IPS-18c (cell line): ENCODE data around the gene PADI3.

Experiments
- H3K4me3 ChIP-seq: 2 replicates; pipeline ENCODE4 v1.7.0; 2013; ENCODE audit warnings: low read depth, mild to moderate bottlenecking, low read length, moderate library complexity; ENCODE audit not compliant: insufficient read depth
- H3K9me3 ChIP-seq: one replicate; pipeline ENCODE4 v1.6.1; 2013; ENCODE audit warnings: mild to moderate bottlenecking, low read length, moderate library complexity; ENCODE audit not compliant: control insufficient read depth, insufficient read depth

Gene PADI3, protein sequence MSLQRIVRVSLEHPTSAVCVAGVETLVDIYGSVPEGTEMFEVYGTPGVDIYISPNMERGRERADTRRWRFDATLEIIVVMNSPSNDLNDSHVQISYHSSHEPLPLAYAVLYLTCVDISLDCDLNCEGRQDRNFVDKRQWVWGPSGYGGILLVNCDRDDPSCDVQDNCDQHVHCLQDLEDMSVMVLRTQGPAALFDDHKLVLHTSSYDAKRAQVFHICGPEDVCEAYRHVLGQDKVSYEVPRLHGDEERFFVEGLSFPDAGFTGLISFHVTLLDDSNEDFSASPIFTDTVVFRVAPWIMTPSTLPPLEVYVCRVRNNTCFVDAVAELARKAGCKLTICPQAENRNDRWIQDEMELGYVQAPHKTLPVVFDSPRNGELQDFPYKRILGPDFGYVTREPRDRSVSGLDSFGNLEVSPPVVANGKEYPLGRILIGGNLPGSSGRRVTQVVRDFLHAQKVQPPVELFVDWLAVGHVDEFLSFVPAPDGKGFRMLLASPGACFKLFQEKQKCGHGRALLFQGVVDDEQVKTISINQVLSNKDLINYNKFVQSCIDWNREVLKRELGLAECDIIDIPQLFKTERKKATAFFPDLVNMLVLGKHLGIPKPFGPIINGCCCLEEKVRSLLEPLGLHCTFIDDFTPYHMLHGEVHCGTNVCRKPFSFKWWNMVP

DNA sequence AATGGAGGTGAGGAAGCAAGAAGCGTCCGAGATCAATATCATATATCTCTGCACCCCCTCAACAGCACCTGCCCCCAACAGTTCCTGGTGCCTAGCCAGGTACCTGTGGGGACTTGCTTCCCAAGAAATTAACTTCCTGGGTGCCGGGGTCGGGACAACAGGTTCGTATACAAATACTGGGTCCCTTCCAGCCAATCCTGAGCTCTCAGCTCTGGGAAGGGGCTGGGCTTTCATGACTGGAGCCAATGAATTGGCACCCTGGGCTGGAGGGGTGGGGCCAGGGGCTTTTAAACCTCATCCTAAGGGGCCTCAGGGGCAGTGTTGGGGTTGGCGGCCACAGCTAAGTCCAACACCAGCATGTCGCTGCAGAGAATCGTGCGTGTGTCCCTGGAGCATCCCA lies at the start of gene PADI3:
PADI3 (plus strand) TSS at position 318 of the 400 bp plus-strand sequence; CDS start at position 358, 40 bp downstream.
- no peak within 1 kb of the TSS for H3K4me3 ChIP-seq
- H3K9me3 ChIP-seq, result no peaks in the 10 kb centered on the region

DNA sequence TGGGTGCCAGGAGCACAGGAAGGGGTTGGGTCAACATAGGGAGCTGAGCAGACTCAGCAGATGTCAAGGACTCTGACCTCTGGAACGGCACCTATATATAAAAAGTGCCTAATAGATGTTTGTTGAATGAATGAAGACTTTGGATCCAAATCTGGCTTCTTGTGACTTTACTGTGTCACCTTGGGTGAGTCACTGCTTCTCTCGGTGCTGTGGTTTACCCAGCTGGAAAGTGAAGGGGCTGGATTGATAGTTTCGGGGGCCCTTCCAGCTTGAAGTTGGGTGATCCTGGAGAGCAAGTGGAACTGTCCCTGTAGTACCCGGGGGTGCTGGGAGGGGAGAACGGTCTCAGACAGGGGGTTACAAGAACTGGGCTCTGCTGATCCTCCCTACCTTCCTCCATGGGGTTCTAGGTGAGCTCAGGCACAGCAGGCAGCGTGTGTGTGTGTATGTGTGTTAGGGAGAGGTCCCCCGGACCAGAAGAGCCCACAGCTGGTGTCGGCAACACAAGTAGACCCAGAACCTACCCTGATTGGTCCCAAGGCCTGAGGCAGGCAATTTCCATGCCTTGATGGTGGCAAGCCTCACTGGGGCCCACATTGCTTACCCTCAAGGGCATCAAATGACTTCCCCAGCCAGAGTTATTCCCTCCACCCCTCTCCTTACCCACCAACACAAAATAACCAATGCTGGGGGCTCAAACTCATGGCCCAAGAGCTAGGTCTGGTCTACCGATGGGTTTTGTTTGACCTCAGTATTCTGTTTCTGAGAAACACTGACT lies 49.4 kb upstream of the PADI3 start:
- Histone ChIP-seq H3K9me3 (no peaks in the 10 kb centered on the region), H3K4me3 (no peak overlapping the region)

DNA sequence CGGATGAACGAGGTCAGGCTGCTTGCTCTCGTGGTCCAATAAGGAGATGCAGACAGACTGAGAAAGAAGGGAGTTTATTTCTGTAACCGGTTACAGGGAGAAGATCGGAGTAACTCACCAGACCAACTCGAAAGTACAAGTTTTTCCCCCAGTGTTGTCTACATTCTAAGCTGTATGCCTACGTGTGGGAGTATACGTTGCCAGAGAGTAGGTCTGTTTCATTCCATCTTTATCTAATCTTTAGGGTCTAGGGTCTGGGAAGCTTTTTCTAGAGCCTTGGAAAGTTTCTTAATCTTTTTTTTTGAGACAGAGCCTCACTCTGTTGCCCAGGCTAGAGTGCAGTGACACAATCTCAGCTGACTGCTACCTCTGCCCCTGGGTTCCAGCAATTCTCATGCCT lies 48.7 kb upstream of the PADI3 start:
- Histone ChIP-seq H3K9me3 (no peaks in the 10 kb centered on the region), H3K4me3 (no peak overlapping the region)

DNA sequence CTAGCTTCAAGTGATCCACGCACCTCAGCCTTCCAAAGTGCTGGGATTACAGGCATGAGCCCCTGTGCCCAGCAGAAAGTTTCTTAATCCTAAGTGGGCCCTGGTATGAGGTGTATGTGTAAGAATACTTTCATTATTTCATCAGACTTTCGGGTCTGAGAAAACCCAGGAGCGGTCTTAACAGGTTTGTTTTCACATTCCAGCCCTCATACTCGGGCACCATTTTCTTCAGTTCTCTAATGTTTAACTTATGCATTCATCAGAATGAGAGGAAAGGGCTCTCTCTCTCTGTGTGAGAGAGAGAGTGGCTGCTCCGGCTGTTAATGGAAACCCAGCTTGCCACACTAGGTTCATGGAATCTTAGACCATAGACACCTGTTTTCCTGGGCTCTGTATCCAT lies 48.1 kb upstream of the PADI3 start:
- Histone ChIP-seq H3K9me3 (no peaks in the 10 kb centered on the region), H3K4me3 (no peak overlapping the region)

DNA sequence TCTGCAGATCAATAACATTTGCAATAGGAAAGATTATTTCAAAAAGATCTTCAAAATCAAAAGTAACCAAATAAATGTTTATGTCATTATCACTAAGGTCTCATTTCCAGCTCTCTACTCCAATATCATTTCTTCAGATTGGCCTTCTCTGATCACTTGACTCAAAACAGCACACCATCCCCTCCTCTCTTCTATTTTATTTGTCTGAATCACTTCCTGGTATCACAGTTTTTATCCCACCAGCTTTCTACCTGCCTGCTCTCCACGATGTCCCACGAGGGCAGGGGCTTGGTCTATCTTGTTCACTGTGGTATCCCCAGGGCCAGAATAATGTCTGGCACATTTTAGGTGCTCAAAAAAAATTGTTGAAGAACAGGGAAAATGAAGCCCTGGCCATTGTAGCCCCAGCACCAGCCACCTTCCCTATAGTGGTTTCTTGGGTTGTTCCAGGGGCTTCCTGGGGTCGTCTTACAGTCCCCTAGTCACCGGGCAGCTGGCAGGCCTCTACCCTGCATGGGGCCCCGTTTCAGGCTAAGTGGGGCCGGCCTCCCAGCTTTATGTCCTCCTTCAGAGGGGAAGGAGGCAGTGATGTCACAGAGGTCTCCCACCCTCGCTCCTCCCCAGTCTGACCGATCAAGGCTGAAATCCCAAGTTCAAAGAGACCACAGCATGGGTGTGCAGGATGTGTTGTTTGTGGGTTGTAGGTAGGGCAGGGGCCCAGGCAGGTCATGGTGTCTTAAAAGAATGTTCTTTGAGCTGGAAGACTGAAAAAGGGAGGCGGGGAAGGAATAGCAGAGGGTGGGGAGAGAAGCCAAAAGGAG lies 47.5 kb upstream of the PADI3 start:
- Histone ChIP-seq H3K9me3 (no peaks in the 10 kb centered on the region), H3K4me3 (no peak overlapping the region)

DNA sequence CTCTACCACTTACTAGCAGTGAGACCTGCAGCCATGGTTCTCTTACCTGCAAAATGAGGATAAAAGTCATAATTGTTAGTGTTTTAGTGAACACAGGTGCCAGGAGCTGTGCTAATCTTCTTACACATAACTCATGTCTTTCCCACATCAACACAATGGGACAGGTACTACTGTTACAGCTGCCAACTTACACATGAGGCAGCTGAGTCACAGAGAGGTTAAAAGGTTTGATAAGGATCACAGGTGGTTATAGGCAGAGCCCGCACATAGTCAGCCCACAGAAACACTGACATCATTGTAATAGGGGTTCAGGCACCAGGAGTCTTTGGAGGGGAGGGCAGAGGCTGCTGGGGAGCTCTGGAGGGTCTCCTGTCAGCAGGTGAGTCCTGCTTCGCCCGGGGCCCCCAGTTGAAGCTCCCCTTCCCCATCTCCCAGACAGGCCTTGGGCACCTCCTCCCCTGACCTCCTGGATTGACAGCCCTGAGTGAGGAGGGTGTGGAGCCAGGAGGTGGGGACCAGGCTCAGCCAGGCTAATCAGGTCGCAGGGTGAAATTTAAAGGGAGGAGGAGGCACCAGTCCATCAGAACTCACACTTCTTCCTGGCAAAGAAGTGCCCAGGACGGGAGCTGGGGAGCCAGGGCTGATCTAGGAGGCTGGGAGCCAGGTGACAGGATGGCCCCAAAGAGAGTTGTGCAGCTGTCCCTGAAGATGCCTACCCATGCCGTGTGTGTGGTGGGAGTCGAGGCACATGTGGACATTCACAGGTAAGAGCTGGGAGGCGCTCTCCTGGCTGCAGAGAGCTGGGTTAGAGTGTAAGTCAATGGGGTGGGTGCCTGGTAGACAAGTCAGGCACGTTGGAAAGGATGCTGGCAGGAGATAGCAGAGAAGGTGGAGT lies 44.1 kb upstream of the PADI3 start, which contains the start of gene PADI1:
PADI1 (plus strand) TSS at position 583 of the 895 bp plus-strand sequence; CDS start at position 673, 90 bp downstream.
- no peaks in the 10 kb centered on the region for H3K9me3 ChIP-seq
- no peak within 1 kb of the TSS for H3K4me3 ChIP-seq

DNA sequence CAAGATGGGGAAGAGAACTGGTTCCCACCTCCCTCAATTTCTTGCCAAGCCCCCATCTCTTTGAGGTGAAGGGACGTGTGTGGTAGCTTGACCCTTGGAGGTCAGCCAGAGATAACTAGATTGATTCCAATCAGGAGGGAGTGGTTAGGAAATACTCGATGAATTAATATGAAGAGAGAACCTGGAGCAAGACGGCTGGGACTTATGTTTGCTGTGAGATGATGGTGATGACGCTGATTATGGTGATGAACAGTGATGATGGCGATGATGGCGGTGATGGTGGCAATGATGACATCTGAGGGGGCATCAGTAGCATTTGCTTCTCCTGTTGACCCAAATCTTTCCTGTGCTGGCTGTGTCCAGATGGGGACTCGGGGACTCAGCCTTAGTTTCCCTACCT lies 43.2 kb upstream of the PADI3 start:
- no peak overlapping the region for H3K4me3 ChIP-seq
- H3K9me3 ChIP-seq, result no peaks in the 10 kb centered on the region

DNA sequence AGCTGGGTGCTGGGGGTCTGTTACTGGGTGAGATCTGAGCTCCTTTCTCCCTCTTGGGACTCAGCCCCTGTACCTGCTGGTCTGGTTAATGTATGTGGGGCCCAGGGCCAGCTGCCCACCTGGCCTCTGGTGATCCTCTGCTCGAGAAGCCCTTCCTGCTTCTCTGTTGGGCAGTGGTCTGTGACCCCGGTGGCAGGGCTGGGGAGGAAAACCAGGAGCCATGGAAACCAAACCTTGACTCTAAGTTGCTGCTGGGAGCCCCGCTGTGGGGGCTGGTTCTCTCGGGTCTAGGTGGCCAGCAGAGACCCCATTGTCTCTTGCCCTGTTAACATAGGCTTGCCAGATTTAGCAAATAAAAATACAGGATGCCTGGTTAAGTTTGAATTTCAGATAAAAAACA lies 42.7 kb upstream of the PADI3 start:
- Histone ChIP-seq H3K9me3 (no peaks in the 10 kb centered on the region), H3K4me3 (no peak overlapping the region)

DNA sequence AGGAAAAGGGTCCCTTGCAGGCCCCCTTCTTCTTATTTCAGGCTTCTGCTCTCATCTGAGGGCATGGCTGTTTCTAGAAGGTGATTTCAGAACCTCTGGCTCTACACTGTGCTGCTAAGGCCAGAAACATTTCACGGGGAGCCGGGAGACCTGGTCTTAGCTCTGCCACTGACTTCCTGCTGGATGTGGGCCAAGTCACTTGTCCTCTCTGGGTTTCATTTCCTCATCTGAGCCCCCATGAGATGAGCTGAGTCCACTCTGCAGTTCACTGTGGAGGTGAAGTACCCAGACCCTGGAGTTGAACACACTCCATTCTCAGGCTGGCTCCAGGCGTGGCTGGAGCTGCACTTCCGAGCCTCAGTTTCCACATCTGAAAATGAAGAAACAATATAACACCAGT lies 41.9 kb upstream of the PADI3 start:
- Histone ChIP-seq H3K4me3 (no peak overlapping the region), H3K9me3 (no peaks in the 10 kb centered on the region)

DNA sequence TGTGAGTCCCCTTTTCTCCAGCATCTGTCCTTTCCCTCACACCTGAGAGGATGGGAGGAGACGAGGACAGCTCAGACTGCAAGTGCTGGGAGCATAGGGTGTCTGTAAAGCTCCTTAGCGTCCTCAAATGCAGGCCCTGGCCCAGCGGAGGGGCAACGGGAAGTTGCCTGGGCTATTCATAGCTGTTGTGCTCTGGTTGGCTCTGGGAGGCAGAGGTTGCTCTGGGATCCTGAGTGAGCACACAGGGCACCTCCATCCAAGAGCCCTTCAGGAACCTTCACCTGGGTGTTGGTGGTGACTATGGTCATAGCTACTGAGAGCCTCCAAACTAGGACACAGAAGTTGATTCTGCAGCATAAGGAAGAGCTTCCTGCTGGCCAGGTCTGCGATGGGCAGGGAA lies 41.4 kb upstream of the PADI3 start:
- Histone ChIP-seq H3K4me3 (no peak overlapping the region), H3K9me3 (no peaks in the 10 kb centered on the region)

DNA sequence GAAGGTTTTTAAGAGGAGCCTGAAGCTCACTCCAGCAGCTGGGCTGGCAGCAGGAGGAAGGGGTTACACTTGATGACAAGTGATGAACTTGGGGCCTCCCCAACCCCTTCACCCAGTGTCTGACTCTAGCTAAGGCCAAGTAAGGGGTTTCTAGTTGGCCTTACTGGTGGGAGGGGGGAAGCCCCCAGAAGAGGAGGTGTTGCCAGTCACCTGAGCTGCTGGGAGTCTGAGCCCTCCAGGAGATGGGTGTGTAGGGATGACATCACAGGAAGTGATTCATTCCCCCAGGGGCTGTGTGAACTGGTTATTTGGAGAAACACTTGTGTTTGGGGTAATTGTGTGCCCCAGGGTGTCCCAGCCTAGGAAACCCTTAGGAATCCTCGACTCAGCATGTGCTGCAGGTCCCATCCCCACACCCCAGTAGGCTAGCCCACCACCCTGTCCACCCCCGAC lies 40.9 kb upstream of the PADI3 start:
- no peaks in the 10 kb centered on the region for H3K9me3 ChIP-seq
- no peak overlapping the region for H3K4me3 ChIP-seq

DNA sequence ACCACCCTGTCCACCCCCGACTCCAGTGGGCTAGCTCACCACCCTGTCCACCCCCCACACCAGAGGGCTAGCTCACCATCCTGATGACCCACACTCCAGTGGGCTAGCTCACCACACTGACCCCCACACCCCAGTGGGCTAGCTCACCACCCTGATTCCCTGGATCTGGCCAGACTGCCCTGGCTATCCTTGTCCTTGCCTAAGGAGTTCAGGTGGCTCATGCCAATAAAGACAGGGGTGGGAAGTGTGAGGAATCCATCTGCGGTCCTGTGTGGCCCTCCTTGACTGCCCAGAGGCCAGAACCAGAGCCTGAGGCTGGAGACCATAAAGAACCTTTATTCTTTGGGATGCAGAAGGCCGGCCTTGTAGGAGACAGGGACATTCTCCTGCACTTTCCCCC lies 40.4 kb upstream of the PADI3 start:
- Histone ChIP-seq H3K4me3 (no peak overlapping the region), H3K9me3 (no peaks in the 10 kb centered on the region)

DNA sequence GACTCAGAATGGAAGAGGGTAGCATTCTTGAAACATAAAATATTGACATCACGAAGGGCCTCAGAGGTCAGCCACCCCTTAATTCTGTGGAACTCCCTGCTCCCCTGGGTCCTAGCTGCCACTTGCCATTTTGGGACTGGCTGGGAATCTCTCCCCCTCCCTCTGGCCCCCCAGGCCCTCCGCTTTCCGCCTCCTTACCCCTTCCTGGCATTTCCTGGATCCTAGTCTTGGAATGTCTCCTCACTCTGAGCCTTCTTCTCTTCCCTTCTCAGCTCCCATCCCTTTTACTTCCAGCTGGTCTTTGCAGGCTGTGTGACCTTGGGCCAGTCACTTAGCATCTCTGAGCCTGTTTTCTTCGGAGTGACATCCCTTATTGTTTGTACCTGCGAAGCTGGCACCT lies 39.5 kb upstream of the PADI3 start:
- H3K9me3 ChIP-seq, result no peaks in the 10 kb centered on the region
- no peak overlapping the region for H3K4me3 ChIP-seq

DNA sequence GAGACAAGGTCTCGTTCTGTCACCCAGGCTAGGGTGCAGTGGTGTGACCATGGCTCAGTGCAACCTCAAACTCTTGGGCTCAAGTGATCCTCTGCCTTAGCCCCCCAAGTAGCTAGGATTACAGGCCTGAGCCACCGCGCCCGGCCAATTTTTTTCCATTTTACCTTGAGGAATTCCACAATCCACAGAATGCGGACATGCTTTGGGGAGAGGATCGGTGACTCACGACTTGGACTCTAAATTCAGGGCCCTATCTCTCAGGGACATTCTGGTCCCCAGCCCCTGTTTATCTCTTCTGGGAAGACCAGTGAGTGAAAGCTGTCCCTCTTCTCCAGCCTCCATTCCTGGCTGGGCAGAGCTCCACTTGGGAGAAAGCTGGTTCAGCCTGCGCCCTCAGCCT lies 38.7 kb upstream of the PADI3 start:
- Histone ChIP-seq H3K4me3 (no peak overlapping the region), H3K9me3 (no peaks in the 10 kb centered on the region)

DNA sequence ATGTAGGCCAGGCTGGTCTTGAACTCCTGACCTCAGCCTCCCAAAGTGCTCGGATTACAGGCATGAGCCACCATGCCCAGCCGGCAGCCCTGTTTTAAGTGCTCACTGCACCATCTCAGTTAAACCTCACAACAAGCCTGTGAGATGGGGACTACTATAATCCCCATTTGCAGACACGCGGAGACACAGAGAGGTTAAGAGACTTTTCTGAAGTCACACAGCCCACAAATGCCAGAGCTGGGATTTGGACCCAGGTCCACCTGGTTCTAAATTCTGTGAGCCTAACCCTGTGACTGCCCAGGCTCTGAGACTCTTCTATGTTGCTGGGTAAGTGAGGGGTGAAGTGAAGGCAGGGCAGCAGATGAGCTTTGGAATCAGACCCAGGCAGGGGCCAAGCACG lies 37.5 kb upstream of the PADI3 start:
- Histone ChIP-seq H3K9me3 (no peaks in the 10 kb centered on the region), H3K4me3 (no peak overlapping the region)

DNA sequence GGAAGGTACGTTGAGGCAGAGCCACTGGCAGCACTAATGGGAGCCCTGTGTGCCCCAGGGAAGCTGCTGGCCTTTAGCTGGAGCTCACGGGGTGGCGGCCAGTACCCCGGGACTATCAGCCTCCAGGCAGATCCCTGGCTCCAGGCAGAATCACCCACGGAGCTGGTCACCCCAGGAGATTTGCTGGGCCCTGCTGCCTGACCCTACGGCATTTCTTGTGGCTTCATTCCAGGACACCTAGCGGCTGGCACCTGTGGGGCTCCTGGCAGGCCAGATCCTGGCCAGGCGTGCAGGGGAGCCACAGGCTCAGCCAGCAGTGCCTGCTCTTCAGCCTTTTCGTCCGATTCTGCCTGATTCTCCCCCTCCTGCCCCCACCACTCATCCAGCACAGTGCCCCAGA lies 36.9 kb upstream of the PADI3 start:
- H3K4me3 ChIP-seq, result no peak overlapping the region
- H3K9me3 ChIP-seq, result no peaks in the 10 kb centered on the region
